Esophagus muscularis mucosa (tissue), 4 donors: ENCODE results near the gene LAD1.

Experiments used
- CTCF ChIP-seq, 3 experiments: fragments of 200-600 bp in 2 of 3; fragments of 450-650 bp in 1 of 3; sonication (generic) in 2 of 3; IDR thresholded peaks; one replicate each; pipeline ENCODE4 v1.5.1; 2017 to 2019; ENCODE audit warnings: antibody characterized with exemption in 3 of 3, mild to moderate bottlenecking in 2 of 3, moderate library complexity in 1 of 3
- EP300 ChIP-seq: sonication (generic); formaldehyde crosslinking; IDR thresholded peaks from one replicate; pipeline ENCODE4 v1.6.1; 2017; ENCODE audit warnings: antibody characterized with exemption
- POLR2A ChIP-seq: fragments of 450-650 bp; IDR thresholded peaks from one replicate; pipeline ENCODE4 v1.6.1; 2017; ENCODE audit warnings: antibody characterized with exemption, moderate library complexity, mild to moderate bottlenecking, low read depth
- POLR2AphosphoS5 ChIP-seq, 2 donors: sonication (generic); formaldehyde crosslinking; IDR thresholded peaks; one replicate each; pipeline ENCODE4 v1.6.1; 2017; ENCODE audit warnings: antibody characterized with exemption in 2 of 2

DNA sequence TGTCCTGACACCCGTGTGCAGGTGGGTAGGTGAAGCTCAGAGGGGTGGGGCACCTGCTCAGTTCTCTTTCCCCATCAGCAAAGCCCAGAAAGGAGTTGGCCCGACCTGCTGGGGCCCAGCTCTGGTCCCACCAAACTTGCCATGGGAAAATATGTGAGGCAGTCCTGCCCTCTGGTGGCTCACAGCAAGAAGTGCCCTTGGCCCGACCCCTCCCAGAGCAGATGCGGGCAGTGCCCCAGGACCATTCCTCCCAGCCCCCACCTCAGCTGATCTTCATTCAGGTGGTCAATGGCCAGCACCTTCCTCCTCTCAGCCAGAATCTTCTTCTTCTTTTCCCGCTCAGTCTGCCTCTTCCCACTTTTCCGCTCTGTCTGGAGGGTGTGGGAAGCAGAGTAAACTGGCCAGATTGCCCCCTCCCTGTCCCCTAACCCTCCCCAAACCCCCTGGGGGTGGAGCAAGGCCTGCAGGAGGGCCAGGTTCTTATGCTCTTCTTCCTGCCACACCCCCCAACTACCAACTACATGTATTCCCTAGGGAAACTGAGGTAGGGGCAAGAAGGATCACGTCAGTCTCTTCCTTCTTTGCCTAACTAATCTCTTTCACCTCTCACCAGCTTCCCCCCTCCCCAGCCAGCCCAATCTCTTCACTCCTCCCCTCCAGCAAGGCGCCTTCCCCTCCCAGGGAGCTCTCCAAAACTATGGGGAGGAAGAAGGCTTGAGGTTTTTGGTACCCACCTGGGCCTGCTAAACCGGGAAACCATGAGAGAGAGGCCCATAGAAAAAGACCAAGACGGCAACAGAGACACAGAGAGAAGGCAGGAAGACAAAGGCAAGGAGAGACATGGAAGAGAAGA is 37.2 kb downstream of the LAD1 start:
- no peak for TF ChIP-seq EP300
- no peak for TF ChIP-seq POLR2A
- TF ChIP-seq CTCF (IDR thresholded peaks at IDR 0.05) = peak; percentile 64 to 75 (median 69)
- TF ChIP-seq POLR2AphosphoS5 (IDR thresholded peaks at IDR 0.05) = no peak
